Calu3 (cell line): ENCODE results near the gene EPB41L2. TPM values are rescaled to one million over a fixed set of nuclear protein-coding genes. Genes with fewer than 3 reads are reported as not detected.

Experiments
- BruUV-seq: library from RNA; stranded (reverse); fragments of 400-500 nt; replicated peaks from 2 replicates; lab custom pipeline; 2021; lab: Mats Ljungman, UMichigan
- CTCF ChIA-PET: fragments of 300-600 bp; sonication (Branson Sonifier 250); formaldehyde crosslinking; loops from one replicate; lab custom pipeline; 2022; ENCODE audit warnings: antibody characterized with exemption; lab: Charles Lee
- DNase-seq: peaks from one replicate; pipeline ENCODE4 v3.0.0; 2022
- H3K27ac Mint-ChIP-seq: one replicate; pipeline ENCODE4 v1.8.0; 2022; ENCODE audit warnings: mixed read lengths; ENCODE audit not compliant: unreplicated experiment
- H3K27me3 Mint-ChIP-seq: one replicate; pipeline ENCODE4 v1.8.0; 2022; ENCODE audit warnings: mixed read lengths; ENCODE audit not compliant: unreplicated experiment
- H3K36me3 Mint-ChIP-seq: one replicate; pipeline ENCODE4 v1.8.0; 2022; ENCODE audit warnings: mild to moderate bottlenecking, moderate library complexity, mixed read lengths; ENCODE audit not compliant: insufficient read depth, unreplicated experiment
- H3K4me1 Mint-ChIP-seq: one replicate; pipeline ENCODE4 v1.8.0; 2022; ENCODE audit warnings: mild to moderate bottlenecking, low read depth, mixed read lengths; ENCODE audit not compliant: unreplicated experiment
- H3K4me3 Mint-ChIP-seq: one replicate; pipeline ENCODE4 v1.8.0; 2022; ENCODE audit warnings: mild to moderate bottlenecking, low read depth, moderate library complexity, mixed read lengths; ENCODE audit not compliant: unreplicated experiment
- H3K9me3 Mint-ChIP-seq: one replicate; pipeline ENCODE4 v1.8.0; 2022; ENCODE audit warnings: low read depth, mixed read lengths; ENCODE audit not compliant: unreplicated experiment
- CTCF ChIP-seq: fragments of 200-600 bp; IDR thresholded peaks from one replicate; pipeline ENCODE4 v1.8.0; 2022; ENCODE audit warnings: antibody characterized with exemption; ENCODE audit not compliant: unreplicated experiment
- intact Hi-C: fragments of 100-400 bp; cut with micrococcal nuclease; formaldehyde crosslinking; loops from one replicate; pipeline ENCODE4 v1.10.0; 2022; ENCODE audit not compliant: unreplicated experiment
- total RNA-seq: library from RNA; stranded (reverse); gene quantifications from 2 replicates; pipeline ENCODE4 v1.2.3, GENCODE V29; 2022

EPB41L2 gene
- total RNA-seq, 1 experiment from 2014 or later: 332 TPM

GRCh38 chr6:131058236-131058635, 4.8 kb downstream of the EPB41L2 start:
- no TSS peak for BruUV-seq
- Mint-ChIP-seq H3K9me3 (peaks cover 8% of the 10 kb centered on the region), H3K27ac (no peak overlapping the region), H3K4me1 (peaks cover 37% of the 10 kb centered on the region), H3K27me3 (no peaks in the 10 kb centered on the region), H3K36me3 (peaks cover 44% of the 10 kb centered on the region), H3K4me3 (no peak overlapping the region)
- intact Hi-C loops: no loop called here
- no peak for DNase-seq
- no peak for TF ChIP-seq CTCF
- CTCF ChIA-PET: no interaction called here

GRCh38 chr6:131054392-131055250, 8.4 kb downstream of the EPB41L2 start:
- peaks cover 18% of the 10 kb centered on the region for H3K9me3 Mint-ChIP-seq
- no peak for DNase-seq
- no peaks in the 10 kb centered on the region for H3K27me3 Mint-ChIP-seq
- H3K4me3 Mint-ChIP-seq: no peak overlapping the region
- H3K36me3 Mint-ChIP-seq: peaks cover 36% of the 10 kb centered on the region
- peaks cover 41% of the 10 kb centered on the region for H3K4me1 Mint-ChIP-seq
- TF ChIP-seq CTCF: no peak
- H3K27ac Mint-ChIP-seq: peak overlapping the region; percentile 4
- CTCF ChIA-PET: no interaction called here
- BruUV-seq: no TSS peak
- intact Hi-C loops: no loop called here

- Mint-ChIP-seq H3K27me3 (no peaks in the 10 kb centered on the region), H3K4me3 (no peak overlapping the region), H3K4me1 (peaks cover 38% of the 10 kb centered on the region), H3K27ac (peak overlapping the region; percentile 4), H3K36me3 (peaks cover 36% of the 10 kb centered on the region), H3K9me3 (peaks cover 18% of the 10 kb centered on the region)
- DNase-seq: no peak
- CTCF ChIA-PET: no interaction called here
- TF ChIP-seq CTCF: no peak
- no TSS peak for BruUV-seq
- intact Hi-C loops: no loop called here
Measured at GRCh38 chr6:131053546-131054240, 9.4 kb downstream of the EPB41L2 start.

GRCh38 chr6:131052181-131052580, 10.9 kb downstream of the EPB41L2 start:
- CTCF ChIA-PET: no interaction called here
- peaks cover 28% of the 10 kb centered on the region for H3K4me1 Mint-ChIP-seq
- no peak for TF ChIP-seq CTCF
- H3K4me3 Mint-ChIP-seq: no peak overlapping the region
- no peak for DNase-seq
- peaks cover 35% of the 10 kb centered on the region for H3K36me3 Mint-ChIP-seq
- peak overlapping the region; percentile 32 for H3K27ac Mint-ChIP-seq
- H3K27me3 Mint-ChIP-seq: no peaks in the 10 kb centered on the region
- intact Hi-C loops: no loop called here
- no TSS peak for BruUV-seq
- H3K9me3 Mint-ChIP-seq: peaks cover 18% of the 10 kb centered on the region
